RKO (cell line): ENCODE data around the gene GSE1.

Experiments
- DNase-seq: peaks from one replicate; pipeline ENCODE4 v3.0.0-alpha.2; 2016; ENCODE audit warnings: low spot score

The GSE1 gene

GRCh38 chr16:85607321-85607765 lies 5.8 kb upstream of the GSE1 start:
- no peak for DNase-seq

DNA sequence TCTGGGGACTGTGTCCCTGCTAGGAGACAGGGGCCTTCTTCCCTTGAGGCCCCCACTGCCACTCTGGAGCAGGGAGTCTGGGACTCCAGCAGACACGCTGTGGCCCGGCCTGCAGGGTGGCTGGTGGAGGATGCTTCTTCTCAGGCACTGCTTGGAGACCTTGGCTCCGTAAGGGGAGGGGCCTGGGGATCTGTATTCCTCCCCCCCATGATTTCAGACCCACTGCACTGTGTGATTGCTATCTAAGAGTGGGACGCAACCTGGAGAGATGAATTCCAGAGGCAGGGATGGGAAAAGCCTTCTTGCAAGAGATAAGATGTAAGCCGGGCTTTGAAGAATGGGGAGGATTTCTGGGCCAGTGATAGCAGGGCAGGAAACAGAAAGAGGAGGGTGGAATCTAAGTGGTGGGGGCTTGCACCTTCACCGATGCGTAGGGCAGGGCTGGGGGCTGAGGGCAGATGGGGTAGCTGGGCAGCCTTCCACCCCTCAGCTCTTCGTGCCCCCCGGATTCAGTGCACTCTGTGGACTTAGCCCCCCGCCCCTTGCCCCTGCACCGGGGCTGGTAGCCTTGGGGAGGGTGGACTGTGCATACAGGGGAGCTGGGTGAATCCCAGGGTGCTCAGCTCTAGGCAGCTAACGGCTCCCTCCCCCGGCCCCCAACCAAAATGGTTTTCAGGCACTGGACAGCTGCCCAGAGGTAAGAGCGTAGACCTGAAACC lies 5.2 kb upstream of the GSE1 start:
- DNase-seq: no peak

- no peak for DNase-seq
These were observed 4.6 kb upstream of the GSE1 start for GRCh38 chr16:85608515-85608885.

DNA sequence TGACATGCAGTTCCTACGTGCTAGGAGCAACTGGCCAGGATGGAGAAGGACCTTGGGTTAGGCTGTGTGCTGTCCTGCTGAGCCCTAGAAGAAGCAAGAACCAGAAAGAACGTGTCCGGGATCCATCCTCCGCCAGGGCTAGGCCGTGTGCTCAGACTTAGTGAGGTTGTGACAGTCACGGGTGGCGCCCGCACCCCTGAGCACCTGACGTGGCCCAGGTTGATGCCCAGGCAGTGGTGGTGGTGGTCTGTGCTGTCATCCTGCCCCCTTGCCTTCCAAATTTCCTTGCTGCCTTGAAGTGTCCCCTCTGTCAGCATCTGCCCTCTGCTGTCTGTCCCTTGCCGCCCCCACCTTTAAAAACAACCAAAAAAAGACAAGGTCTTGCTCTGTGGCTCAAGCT lies 4.2 kb upstream of the GSE1 start:
- DNase-seq: no peak

GRCh38 chr16:85609539-85609938 lies 3.6 kb upstream of the GSE1 start:
- DNase-seq: no peak

- no peak for DNase-seq
These were observed 3.1 kb upstream of the GSE1 start for GRCh38 chr16:85610059-85610445.

DNA sequence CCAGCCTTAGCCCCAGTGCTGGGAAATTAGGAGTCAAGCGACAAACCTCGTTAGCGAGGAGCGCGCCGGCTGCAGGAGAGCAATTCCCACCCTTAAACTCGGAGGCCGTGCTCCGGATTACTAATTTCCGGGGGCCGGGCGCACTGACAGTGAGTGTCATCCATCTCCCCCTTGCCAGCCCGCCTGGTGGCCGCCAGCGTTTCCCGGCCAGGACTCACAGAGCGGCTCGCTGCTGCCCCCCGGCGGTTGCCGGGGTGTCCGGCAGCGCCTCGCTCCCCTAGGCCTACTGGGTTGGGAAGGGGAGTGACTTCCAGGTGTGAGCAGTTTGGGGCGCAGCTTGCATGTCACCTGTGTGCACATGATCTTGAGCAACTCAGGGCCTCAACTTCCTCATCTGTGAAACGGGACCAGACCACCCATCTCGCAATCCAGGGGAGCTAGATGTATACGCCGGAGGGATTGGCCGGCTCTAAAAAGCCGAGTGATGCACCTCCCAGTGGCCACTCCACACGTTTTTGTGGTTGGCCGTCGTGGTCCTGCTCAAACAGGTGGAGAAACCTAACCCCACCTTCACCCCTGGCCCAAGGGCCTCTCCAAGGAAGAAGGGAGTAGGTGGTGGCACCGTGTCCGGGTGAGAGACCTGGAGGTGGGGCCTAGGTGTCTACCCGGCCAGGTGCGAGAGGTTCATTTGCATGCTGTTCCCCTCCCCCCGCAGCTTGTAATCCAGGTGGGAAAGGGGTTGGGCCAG lies 2.5 kb upstream of the GSE1 start:
- DNase-seq: peak; percentile 94

GRCh38 chr16:85611194-85611443 lies 2.0 kb upstream of the GSE1 start:
- DNase-seq: peak; percentile 54

DNA sequence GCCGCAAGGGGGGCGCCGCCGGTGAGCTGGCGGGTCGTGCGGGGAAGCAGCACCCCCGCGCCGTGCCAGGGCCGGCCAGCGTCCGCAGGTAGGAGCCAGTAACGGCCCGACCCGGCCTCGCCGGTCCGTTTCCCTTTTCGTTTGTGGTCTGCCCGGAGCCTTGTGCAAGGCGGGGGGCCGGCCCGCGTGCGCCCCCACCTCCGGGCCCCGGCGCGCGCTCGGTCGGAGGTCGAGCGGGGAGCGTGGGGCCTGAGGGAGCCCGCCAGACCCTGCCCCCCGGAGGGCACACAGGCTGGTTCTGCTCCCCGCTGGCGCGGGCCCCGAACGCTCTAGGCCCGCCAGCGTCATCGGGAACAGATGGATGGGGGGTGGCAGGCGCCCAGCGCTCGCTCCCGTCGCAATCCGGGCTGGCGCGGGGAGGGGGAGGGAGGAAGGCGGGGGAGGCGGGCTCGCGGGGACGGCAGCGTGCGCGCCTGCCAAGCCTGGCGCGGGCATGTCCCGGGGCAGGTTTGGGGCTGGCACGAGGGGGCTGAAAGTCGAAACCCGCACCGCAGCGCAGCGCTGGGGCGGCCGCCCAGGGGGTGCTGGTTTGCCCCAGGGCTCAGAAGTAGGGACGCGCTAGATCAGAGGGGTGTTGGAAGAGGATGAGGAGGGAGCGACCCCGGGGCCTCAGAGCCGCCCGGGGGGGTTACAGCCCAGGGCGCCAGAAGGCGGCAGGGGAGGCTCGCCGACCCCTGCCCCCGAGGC lies 1.5 kb upstream of the GSE1 start:
- peak; percentile 88 for DNase-seq

GRCh38 chr16:85612191-85612800 lies 826 bp upstream of the GSE1 start:
- peak; percentile 95 for DNase-seq

DNA sequence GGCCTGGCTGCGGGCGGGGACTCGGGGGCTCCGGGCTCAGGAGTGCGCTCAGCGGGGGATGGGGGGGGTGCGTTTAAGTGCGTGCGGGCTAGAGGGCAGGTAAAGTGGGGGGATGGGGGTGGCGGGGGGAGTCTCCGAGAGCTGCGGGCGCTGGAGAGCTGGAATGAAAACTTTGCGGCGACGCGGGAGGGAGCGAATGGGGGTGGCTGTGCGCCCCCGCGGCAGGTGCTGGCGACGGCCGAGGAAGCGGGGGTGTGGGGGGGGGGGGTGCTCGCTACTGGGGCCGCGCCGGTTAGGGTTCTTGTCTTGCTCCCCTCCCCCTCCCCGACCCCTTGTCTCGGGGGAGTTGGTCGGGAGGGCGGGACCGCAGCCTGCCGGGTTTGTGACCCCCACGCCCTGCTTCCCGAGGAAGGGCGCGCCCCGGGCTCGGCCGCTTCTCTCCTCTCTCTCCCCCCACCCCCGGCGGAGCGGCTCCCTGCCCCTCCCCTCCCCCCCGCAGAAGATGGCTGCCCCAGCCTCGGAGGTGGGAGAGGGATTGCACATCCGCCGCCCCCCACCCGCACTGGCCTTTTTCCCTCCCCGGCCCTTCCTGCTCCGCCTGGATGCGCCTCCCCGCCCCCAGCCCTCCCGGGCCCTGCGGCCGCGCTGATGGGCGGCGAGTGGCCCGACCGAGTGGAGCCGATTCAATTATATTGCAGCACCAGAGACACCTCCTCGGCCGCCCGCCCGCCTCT lies 649 bp downstream of the GSE1 start:
- DNase-seq: peak; percentile 14

DNA sequence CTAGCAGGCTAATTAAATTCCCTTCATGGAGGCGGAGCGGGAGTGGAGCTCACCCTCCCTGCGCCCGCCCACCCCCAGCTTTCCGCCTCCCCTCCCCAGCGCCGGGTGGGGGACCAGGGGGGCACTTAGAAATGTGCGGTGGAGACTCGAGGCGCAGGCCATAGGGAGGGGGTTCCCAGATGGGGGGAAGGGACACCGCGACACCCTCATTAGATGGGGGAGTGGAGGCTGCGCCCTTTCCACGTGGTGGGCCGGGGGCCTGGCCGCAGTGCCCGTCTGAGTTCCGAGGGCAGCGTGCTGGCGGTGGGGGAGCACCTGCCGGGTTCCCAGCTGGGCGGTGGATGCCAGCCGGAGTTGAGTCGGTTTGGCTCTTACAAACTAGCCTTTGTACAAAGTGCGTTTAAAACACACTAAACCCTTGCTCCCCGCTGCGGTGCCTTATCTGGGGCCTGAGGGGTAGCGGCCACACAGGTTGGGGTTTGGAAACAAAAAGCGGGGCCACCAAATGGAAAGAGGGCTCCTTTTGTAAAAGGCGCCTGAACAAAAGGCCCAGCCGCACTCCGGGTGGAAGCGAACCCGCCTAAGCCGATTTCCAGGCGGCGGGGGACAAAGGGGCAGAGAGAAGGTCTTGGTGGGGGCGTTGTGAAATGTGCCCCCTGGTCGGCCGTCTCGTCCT lies 1.4 kb downstream of the GSE1 start:
- DNase-seq: no peak

GRCh38 chr16:85615014-85615851 lies 2.1 kb downstream of the GSE1 start:
- DNase-seq: no peak

GRCh38 chr16:85615852-85616606 lies 2.9 kb downstream of the GSE1 start:
- DNase-seq: peak; percentile 55

DNA sequence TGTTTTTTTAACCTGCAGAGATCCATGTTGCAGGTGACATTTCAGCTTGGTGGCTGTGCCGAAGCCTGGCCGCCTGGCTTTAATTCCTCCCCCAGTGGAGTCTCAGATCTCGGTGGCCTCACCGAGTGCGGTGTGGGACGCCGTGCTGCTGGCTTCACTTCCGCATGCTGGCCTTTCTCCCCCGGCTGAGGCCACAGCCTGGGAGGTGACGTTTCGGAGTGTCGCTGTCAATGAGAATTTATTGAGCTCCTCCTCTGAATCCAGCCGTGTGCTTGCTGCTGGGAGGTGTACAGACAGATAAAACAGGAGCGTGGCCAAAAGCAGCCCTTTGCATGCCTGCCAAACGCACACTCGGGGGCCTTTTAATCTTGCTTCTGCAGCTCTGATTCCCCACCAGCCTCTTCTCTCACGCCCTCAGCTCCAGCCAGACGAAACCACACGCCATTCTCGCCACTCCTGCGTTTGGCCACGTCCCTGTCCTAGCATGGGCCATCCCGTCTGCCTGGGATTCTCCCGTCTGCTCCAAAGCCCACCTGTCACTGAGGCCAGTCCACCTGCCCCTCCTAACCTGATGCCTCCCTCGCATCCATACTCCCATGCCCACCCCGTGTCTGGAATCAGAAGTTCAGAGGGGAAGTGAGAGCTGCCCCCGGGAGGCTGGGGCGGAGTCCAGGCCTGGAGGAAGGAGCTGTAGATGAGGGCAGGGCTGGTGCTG lies 3.6 kb downstream of the GSE1 start:
- DNase-seq: no peak

- DNase-seq: no peak
These were observed 4.8 kb downstream of the GSE1 start for GRCh38 chr16:85617948-85618347.

DNA sequence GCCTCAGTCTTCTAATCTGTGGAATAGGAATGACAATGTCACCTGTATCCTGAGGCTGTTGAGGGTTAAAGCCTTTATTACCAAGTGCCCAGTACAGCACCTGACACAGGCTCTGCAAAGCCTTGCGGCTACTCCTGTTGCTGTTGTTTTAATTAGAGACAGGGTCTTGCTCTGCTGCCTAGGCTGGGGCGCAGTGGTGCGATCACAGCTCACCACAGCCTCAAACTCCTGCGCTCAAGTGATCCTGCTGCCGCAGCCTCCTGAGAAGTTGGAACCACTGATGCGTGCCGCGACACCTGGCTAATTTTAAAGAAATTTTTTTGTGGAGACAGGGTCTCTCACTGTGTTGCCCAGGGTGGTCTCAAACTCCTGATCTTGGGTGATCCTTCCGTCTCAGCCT lies 5.4 kb downstream of the GSE1 start:
- no peak for DNase-seq

DNA sequence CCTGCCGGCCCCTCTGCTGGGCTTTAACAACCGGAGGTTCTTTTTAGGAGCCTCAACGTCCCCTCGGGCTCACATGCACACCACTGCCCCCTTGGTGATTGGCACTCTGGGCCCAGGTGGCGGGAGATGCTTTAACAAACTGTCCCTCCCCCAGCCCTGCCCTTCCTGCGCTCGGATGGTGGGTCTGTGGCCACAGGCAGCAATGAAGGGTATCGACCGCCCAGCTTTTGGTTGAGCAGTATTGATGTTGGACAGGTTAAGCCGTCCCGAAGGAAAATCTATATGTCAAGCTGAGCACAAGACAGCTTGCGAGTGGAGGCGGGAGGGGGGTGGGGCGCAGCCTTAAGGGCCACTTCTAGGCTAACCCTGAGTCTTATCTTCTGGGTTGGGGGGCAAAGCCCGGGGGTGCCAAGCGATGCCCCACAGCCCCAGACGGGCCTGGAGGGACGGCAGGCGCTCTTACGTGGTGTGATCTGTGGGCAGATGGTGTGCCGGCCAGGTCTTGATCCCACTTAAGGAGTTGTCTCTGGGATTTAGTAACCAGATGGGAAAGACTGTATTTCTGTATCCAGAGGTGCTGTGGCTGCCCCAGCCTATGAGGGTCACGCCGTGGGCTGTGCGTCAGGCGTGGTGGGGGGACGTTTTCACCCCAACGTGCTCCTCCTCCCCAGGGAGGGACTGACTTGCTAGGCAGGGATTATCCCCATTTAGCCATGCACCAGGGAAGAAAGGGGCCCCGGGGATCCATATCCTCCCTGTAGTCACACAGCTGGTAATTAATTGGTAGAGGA lies 6.2 kb downstream of the GSE1 start:
- no peak for DNase-seq
